Ramos (cell line): ENCODE measurements around the gene FKBP2.

Source experiments
- in situ Hi-C: fragments of 300-500 bp; cut with MboI; formaldehyde crosslinking; loops from one replicate; pipeline ENCODE4 v1.14.3; 2022; ENCODE audit warnings: low sequenced_read_pairs; ENCODE audit not compliant: unreplicated experiment

Gene FKBP2

DNA sequence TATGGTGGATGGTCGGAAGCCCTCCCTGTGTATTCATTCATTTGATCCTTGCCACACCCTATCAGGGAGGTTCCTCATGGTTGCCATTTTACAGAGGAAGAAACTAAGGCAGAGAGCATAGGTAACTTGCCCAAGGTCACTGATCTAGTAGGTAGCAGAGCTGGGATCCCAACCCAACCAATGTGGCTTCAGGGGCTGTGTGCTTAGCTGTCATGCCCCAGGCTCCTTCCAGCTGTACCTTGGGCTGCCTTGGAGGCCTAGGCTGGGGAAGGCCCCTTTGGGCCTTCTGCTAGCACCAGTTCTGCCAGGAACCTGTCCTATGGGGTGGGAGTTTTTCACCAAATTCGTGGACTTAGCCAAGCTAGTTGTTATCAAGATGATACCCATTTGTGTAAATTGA, 34.9 kb downstream of the FKBP2 start:
- in situ Hi-C loops = no loop called here

DNA sequence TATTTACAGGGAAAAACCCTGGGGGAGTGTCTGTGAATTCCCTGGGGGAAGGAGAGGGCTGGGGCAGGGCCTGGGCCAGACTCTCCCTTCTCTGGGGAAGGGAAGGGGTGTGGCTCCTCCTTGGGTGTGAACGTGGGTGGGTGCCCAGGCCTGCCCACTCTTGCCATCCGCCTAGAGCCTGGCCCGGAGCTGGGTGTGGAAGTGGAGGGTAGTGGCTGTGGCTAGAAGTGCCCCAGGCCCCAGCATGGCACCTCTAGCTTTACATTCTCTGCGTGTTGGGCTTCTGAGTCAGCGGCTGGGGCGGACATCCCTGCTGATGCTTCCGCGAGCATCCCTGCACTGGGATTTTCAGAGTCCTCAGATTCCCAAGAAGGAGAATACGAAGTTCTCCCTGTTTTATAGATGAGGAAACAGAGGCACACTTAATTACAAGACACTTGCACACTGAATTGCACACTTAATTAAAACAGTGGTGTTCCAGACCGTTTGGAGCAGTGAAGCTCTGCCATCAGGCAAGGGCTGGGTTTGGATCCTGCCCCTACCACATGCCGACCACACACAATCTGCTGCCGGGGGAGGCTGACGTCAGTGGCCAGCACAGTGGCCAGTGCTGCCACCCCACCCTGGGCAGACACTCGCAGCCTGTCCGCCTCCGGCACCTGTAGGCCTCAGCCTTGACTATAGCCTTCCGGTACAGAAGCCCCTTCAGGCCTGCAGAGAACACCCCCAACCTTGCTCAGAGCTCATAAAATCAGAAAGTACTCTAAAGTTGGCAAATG, 35.9 kb downstream of the FKBP2 start:
- in situ Hi-C loops = no loop called here

DNA sequence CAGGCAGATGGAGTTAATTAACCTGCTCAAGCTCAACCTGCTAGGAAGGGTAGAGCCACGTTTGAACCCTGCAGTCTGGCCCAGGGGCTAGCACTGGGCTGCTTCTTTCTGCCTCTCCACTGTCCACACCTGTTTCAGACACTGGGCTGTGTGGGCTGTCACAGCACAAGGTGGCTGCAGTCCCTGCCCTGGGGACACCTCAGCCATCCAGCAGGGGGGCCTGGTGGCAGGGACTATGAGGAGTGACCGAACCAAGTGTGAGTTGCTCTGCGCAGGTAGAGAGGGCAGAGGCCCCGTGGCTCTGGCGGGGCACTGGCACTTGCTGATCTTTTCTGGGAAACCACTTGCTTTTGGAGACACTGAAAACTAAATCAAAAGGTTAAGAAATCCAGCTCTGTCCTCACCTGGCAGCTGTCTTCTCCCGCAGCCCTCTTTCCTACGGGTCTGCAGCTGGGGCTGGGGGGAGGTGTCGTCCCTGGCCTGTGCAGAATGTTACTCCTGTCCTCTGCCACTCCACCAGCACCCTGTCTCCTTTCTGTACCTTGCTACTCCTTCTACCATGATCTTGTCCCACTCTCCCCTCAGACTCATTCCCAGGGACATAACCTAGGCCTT, 37.8 kb downstream of the FKBP2 start:
- in situ Hi-C loops = no loop called here

DNA sequence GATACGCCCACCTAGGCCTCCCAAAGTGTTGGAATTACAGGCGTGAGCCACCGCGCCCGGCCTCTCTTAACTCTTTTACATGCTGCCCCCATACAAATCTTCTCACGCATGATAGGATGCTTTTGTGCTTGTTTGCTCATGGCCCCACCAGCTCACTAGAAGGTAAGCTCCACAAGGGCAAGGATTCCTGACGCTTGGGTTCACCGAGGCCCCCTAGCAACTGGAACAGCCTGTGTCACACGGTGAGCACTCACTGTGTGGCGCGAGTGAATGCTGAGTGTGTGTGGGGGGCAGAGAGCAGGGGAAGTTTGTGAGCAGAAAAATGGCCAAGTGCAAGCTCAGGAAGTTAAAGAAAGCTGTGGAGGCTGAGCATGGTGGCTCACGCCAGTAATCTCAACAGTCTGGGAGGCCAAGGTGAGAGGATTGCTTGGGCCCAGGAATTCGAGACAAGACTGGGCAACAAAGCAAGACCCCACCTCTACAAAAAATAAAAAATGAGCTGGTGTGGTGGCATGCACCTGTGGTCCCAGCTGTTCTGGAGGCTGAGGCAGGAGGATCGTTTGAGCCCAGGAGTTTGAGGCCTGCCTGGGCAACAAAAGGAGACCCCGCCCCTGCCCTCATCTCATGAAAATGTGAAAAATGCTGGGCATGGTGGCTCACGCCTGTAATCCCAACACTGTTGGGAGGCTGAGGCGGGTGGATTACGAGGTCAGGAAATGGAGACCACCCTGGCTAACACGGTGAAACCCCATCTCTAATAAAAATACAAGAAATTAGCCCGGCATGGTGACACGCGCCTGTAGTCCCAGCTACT, 41.3 kb downstream of the FKBP2 start:
- in situ Hi-C loops = no loop called here

DNA sequence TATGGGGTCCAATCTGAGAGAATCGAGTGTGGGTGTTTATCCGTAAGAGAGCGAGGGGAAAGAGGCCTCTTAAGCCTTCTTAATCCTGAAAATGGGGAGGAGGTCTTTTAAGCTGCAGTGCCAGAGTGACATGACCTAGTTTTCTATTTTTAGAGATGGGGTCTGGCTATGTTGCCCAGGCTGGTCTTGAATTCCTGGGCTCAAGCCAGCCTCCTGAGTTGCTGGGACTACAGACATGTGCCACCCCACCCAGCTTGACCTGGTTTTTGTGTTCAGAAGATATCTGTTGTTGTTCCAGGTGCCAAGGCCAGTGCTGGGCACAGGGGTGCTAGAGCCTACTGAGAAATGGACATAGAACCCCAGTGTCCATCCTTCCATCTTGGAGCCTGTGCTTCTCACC, 42.2 kb downstream of the FKBP2 start:
- in situ Hi-C loops = no loop called here

DNA sequence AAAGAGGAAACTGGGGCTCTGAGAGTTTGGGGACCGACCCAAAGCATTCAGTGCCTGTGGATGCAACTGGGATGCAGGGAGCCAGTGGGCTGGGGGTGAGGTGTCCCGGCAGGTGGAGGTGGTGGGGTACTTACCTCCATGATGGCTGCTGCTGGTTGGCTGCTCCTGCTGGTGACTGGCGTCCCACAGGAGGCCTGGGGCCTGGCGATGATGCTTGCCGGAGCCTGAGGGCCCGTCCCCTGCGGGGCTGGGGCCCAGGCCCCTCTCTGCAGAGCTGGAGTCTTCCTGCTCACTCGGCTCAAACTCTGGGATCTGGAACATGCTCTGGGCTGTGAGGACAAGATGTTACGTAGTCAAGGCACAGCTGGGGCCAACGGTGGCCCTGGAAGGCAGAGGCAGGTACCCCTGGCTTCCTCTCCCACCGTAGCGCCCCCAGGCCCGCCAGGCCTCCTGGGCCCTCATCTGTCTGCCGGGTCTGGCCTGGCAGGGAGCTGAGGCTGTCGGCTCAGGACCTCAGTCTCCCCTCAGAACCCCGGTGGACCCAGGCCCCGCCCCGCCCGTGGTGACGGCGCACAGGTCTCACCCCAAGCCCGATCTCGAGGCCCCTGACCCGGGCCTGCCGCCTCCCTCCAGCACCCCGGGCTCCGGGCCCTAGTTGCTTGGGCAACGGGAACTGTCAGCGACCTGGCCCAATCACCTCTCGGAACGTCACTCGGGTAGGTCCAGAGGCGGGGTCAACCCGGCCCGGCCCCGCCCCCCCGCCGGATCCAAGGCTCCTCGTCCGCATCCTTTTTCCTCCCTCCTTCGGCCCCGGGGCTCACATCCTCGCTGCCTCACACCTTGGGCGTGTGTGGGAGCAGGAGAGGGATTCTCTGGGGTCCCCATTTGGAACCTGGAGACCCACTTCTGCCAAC, 43.4 kb downstream of the FKBP2 start, which contains the start of gene BAD:
Gene BAD (minus strand): TSS at position 618 of the 914 bp plus-strand sequence. CDS start 297 bp downstream, at position 321.
- in situ Hi-C loops = no loop called here

DNA sequence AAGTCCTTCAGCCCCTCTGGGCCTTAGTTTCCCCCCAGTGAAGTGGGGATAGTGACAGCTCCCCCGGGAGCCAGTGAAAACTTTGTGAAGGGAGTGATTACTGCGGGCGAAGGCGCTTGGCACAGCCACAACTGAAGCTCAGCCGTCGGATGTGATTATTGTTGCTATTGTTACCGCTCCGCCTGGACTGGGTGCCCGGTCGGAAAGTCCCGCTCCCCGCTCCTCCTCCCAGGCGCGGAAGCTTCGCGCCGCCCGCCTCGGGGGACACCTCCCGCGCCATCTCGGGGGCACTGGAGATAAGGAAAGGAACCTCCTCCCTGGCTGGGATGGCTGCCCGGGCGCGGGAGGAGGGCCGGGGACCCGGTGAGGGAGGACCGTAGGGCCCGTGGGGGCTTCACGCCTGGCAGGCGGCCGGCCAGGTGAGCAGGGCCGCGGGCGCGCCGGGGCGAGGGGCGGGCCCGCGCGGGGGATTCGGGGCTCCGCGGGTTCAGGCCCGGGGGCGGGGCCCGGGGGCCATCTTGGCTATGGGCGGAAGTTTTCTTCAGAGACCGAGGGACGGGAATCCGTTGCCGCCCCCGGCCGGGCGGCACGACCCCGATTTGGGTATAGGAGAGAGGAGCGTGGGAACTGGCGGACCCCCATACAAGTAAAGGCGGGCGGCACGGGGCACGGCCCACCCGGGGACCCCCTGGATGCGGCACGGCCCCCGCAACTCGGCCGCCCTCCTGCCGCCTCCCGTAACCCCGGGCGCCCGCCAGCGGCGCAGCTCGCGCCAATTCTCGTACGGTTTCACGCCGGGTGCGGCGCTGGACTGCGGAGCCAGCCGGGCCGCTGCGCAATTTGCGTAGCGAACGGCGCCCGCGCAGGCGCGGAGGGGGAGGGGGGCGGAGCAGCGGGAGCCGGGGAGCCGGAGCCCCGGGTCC, 44.3 kb downstream of the FKBP2 start, which contains the start of gene GPR137:
Gene GPR137 (plus strand): TSS at position 887 of the 923 bp plus-strand sequence. CDS start 677 bp downstream, outside the sequence.
- in situ Hi-C loops = no loop called here

DNA sequence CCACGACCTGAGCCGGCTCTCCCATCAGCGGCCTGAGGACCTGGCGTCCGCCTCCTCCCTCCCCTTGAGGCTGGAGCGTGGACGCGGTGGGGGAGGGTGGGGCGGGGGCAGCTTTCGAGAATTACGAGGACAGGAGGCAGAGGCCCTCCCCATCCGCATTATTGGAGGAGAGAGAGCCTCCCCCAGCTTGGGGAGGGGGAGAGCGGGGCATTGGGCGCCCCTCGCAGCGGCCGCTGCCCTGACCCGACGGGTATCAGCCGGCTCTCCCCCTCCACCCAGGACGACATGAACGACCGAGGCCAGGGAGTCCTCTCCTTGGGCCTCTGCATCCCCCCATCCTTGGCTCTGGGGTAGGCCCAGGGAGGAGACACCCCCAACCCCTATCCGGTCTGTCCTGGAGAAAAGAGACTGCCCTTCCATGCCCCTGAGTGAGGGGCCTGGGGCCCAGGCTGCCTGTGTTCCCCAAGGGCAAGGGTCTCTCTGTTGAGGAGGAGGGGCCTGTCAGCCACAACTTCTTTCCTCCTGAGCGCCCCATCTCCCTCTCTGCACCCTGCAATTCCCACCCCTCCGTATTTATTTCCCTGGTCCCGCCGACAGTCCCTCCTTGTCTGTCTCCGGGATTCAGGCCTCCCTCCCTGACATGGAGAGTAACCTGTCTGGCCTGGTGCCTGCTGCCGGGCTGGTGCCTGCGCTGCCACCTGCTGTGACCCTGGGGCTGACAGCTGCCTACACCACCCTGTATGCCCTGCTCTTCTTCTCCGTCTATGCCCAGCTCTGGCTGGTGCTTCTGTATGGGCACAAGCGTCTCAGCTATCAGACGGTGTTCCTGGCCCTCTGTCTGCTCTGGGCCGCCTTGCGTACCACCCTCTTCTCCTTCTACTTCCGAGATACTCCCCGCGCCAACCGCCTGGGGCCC, 45.2 kb downstream of the FKBP2 start:
- in situ Hi-C loops = no loop called here

DNA sequence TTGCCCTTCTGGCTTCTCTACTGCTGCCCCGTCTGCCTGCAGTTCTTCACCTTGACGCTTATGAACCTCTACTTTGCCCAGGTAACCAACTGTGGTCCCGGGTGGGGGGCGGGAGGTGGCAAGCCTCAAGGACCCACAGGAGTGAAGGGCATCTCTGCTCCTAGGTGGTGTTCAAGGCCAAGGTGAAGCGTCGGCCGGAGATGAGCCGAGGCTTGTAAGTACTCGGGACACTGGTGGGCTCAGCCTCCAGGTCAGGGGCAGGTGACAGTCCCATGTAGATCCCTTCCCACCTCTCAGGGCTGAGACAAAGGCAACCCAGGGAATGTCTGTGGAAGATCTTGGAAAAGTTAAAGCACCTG, 45.9 kb downstream of the FKBP2 start:
- in situ Hi-C loops = no loop called here

DNA sequence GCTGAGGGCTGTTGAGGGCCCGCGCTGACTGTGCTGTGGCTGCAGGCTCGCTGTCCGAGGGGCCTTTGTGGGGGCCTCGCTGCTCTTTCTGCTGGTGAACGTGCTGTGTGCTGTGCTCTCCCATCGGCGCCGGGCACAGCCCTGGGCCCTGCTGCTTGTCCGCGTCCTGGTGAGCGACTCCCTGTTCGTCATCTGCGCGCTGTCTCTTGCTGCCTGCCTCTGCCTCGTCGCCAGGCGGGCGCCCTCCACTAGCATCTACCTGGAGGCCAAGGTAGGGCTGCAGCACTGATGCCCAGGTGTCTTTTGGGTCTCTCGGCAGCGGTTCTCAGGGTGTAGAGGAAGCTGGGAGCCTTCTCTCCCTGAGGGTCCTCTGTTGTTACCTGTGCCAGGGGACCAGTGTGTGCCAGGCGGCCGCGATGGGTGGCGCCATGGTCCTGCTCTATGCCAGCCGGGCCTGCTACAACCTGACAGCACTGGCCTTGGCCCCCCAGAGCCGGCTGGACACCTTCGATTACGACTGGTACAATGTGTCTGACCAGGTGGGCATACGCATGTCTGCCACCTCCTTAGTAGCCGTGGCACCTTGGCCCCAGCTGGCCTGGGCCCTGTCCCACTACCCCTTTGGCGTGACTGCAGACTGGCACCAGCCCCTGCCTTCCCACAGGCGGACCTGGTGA, 46.9 kb downstream of the FKBP2 start:
- in situ Hi-C loops = no loop called here

DNA sequence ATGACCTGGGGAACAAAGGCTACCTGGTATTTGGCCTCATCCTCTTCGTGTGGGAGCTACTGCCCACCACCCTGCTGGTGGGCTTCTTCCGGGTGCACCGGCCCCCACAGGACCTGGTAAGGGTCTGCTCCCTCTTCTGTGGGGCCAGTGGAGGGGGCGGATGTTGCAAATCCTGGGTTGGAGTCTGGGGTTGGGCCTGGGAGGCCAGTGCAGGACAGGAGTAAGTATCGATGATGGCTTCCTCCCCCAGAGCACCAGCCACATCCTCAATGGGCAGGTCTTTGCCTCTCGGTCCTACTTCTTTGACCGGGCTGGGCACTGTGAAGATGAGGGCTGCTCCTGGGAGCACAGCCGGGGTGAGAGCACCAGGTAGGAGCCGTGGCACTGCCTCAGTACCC, 47.5 kb downstream of the FKBP2 start:
- in situ Hi-C loops = no loop called here

DNA sequence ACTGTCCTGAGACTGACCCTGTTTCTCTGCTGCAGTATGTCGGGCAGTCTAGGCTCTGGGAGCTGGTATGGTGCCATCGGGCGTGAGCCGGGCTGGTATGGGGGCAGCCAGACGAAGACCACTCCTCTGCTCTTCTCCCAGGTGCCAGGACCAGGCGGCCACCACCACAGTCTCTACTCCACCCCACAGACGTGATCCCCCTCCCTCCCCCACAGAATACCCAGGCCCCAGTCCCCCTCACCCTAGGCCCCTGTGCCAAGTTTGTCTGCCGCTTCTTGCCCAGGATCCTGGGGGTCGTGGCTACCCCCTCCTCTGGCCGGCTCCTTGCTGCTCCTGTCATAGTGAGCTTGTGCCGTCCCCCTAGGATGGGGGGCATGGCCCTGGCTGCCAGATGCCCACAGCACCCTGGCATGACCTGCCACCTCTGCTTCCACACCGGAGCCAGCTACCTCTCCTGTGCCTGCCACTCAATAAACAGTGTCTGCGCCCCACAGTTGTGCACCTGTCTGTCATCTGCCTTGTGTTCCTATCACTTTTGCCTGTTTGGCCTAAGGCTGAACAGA, 48.2 kb downstream of the FKBP2 start:
- in situ Hi-C loops = no loop called here

DNA sequence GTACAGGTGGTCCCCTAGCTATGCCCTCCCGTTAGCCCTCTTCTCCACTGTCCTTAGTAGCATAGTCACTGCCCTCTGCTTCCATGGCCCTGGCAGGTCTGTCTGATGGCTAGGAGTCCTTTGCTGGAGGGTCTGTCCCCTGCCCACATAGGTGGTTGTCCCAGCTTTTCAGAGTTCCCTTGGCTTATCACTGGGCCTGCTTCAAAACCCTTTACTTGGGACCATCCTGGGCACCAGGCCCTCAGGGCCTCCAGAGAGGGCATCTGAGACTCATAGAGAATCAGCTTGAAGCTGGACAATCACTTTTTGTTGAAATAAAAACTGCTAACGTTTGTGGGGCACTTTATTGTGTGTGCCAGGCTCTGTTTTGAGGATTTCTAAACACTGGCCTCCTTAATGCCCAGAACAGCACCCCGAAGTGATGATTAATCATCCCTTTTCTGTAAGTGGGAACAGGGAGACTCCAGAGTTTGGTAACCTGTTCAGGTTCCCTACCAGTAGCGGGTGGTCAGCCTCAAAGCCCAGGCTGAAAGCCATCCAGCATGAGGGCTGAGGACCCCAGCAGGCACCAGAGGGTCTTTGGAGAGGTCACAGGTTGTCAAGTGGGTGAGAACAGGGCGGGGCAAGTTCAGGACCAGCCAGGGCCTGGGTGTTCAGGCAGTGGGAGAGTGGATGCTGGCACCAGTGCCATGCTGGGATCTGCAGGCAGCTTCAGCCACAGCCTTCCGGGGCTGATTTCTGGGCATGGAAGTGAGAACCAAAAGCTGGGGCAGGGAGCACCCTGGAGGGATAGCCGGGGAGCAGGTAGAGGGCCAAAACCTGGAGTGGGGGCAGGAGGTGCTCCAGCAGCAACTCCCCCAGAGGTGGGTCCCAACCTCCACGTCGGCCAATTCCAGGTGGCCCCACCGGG, 49.7 kb downstream of the FKBP2 start:
- in situ Hi-C loops = loop anchor here (10.0 kb wide), 1 partner anchor 296 kb away; no protein-coding TSS in a partner anchor

DNA sequence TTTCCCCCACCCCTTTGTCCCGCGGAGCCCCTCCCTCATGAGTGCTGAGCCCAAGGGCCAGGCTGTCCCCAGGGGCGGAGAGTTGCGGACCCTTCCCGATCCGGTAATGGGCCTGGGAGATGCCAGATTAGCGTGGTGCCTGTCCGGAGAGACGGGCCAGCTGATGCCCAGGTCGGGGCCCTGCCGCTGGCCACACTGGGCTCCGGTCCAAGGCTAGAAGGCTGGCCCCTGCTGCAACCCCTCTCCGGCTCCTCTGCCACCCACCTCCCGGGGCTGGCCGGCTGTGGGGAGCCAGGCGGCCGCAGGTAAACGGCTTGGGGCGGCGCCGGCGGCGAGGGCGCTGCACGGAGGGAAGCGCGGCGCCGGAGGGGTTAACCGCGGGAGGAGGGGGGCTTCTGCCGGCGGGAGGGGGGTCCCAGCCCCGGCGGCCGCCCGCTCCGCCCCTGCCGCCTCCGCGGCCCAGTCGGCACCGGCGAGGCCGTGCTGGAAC, 50.4 kb downstream of the FKBP2 start, which contains the start of gene KCNK4:
Gene KCNK4 (plus strand): TSS at position 41 of the 490 bp plus-strand sequence. CDS start 1,717 bp downstream, outside the sequence.
- in situ Hi-C loops = loop anchor here (10.0 kb wide), 1 partner anchor 297 kb away; no protein-coding TSS in a partner anchor

DNA sequence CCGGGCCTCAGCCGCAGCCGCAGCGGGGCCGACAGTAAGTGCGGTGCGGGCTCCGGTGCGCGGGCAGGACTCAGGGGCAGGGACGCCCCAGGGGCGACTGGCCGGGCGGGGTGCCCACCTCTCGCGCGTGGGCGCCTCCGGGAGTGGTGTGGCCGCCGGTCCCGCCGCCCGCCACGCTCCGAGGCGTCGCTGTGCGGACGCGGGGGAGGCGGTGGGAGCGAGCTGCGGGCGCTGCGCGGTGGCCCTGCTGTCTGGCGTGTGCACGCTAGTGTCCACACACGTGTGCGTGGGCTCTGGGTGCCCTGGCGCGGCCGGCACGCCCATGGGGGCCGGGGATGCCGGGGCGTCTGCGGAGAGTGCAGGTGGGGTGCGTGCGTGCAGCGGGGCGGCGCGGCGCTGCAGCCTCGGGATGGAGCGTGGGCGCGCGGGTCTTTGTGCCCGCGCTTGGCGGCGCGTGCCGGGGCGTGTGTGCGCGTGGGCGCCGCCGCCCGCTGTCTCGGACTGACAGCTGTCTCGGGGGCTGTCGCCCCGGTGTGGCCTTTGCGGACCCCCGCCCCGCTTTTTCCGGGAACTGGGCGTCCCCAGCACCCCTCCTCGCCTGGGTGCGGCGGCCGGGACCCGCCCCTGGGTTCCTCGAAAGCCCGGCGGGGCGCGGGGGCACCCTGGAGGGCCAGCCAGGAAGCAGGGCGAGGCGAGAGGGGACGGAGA, 51.0 kb downstream of the FKBP2 start:
- in situ Hi-C loops = loop anchor here (10.0 kb wide), 1 partner anchor 297 kb away; no protein-coding TSS in a partner anchor
